Osteoblast (primary cell): ENCODE measurements around the gene FAM3D. TPM values are rescaled to one million over a fixed set of nuclear protein-coding genes. Genes with fewer than 3 reads are reported as not detected.
A peak's percentile ranks its signal among the peaks of the same experiment; 100 is the strongest.

Experiments used
- DNase-seq: peaks from one replicate; pipeline ENCODE4 v3.0.0; 2011; ENCODE audit warnings: low spot score, mixed read lengths; ENCODE audit not compliant: insufficient read length; ENCODE audit errors: missing footprints
- H2AFZ ChIP-seq: 2 replicates; pipeline ENCODE4 v1.6.0; 2011; ENCODE audit warnings: mild to moderate bottlenecking, low read length
- H3K27ac ChIP-seq: 2 replicates; pipeline ENCODE4 v1.5.1; 2011; ENCODE audit warnings: mild to moderate bottlenecking, low read depth, low read length, moderate library complexity
- H3K27me3 ChIP-seq: 2 replicates; pipeline ENCODE4 v1.6.0; 2012; ENCODE audit warnings: mild to moderate bottlenecking, control low read depth, inconsistent platforms, low read length, moderate library complexity; ENCODE audit not compliant: insufficient read depth
- H3K36me3 ChIP-seq: 2 replicates; pipeline ENCODE4 v1.5.1; 2011; ENCODE audit warnings: mild to moderate bottlenecking, low read length, control low read depth, moderate library complexity; ENCODE audit not compliant: insufficient read depth
- H3K4me1 ChIP-seq: 2 replicates; pipeline ENCODE4 v1.5.1; 2011; ENCODE audit warnings: mild to moderate bottlenecking, low read length, control low read depth, moderate library complexity; ENCODE audit not compliant: insufficient read depth
- H3K4me2 ChIP-seq: 2 replicates; pipeline ENCODE4 v1.6.0; 2011; ENCODE audit warnings: mild to moderate bottlenecking, low read length; ENCODE audit not compliant: insufficient read depth
- H3K4me3 ChIP-seq: fragments of 200-600 bp; sonication (generic); 3 replicates; pipeline ENCODE4 v1.5.1; 2012; ENCODE audit warnings: mild to moderate bottlenecking, low read length, inconsistent platforms; ENCODE audit not compliant: insufficient read depth
- H3K79me2 ChIP-seq: 2 replicates; pipeline ENCODE4 v1.6.0; 2012; ENCODE audit warnings: mild to moderate bottlenecking, low read length, control low read depth, inconsistent platforms; ENCODE audit not compliant: insufficient read depth
- H3K9me3 ChIP-seq: 2 replicates; pipeline ENCODE4 v1.5.1; 2011; ENCODE audit warnings: low read depth, low read length, control low read depth
- H4K20me1 ChIP-seq: 2 replicates; pipeline ENCODE4 v1.6.0; 2012; ENCODE audit warnings: mild to moderate bottlenecking, low read length, control low read depth; ENCODE audit not compliant: insufficient read depth
- total RNA-seq: library from RNA; depleted of rRNA; stranded (reverse); fragments of >200 nt; gene quantifications from 2 replicates; pipeline ENCODE4 v1.2.3, GENCODE V29; 2012
- TF ChIP-seq, protein P1 (sequence below): IDR thresholded peaks from 2 replicates; pipeline ENCODE4 v1.5.1; 2011; ENCODE audit warnings: mild to moderate bottlenecking, low read depth, low read length, moderate library complexity; ENCODE audit errors: extremely low read depth

Gene FAM3D
- total RNA-seq, 1 donor: not detected

DNA sequence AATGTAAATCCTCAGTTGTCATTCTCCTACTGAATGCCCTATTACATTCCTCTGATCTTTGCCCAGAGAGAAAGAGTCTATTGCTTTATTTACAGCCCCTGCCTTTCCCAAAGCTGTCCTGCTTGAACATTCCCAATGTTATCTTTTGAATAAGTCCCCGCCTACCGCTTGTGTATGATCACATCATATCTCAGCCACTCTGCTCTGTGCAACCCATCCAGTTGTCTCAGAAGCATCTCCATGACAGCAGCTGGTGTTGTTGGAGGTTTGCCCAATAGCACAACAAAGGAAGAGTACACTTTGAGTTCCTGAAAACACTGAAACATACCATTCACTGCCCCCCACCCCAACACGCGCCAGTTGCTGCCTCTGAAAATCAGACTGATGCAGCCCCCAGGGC is 22.0 kb upstream of the FAM3D start:
- H3K79me2 ChIP-seq: no peaks in the 10 kb centered on the region
- H3K4me3 ChIP-seq: no peak overlapping the region
- no peaks in the 10 kb centered on the region for H3K27me3 ChIP-seq
- DNase-seq: no peak
- no peak overlapping the region for H3K4me2 ChIP-seq
- H3K27ac ChIP-seq: no peak overlapping the region
- TF ChIP-seq, protein P1, sequence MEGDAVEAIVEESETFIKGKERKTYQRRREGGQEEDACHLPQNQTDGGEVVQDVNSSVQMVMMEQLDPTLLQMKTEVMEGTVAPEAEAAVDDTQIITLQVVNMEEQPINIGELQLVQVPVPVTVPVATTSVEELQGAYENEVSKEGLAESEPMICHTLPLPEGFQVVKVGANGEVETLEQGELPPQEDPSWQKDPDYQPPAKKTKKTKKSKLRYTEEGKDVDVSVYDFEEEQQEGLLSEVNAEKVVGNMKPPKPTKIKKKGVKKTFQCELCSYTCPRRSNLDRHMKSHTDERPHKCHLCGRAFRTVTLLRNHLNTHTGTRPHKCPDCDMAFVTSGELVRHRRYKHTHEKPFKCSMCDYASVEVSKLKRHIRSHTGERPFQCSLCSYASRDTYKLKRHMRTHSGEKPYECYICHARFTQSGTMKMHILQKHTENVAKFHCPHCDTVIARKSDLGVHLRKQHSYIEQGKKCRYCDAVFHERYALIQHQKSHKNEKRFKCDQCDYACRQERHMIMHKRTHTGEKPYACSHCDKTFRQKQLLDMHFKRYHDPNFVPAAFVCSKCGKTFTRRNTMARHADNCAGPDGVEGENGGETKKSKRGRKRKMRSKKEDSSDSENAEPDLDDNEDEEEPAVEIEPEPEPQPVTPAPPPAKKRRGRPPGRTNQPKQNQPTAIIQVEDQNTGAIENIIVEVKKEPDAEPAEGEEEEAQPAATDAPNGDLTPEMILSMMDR: no peak
- H2AFZ ChIP-seq: no peak overlapping the region
- peaks cover 4% of the 10 kb centered on the region for H3K9me3 ChIP-seq
- no peaks in the 10 kb centered on the region for H3K36me3 ChIP-seq
- no peaks in the 10 kb centered on the region for H3K4me1 ChIP-seq
- no peaks in the 10 kb centered on the region for H4K20me1 ChIP-seq

DNA sequence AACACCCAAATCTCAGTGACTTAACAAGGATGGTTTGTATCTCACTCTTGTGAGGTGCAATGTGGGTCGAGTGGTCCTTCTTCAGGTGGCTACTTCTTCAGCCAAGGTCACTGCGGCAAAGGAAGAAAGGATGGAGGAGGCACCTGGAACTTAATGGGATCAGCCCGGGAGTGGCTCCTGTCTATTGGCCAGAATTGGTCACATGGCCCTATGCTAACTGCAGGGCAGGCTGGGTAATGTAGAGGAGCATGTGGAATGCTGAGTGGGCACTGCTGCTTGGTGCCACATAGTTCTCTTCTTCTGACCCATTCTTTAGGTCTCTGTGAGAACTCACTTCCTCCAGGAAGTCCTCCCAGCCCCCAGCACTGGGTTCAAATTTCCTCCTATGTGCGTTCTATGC is 20.3 kb upstream of the FAM3D start:
- H3K36me3 ChIP-seq: no peaks in the 10 kb centered on the region
- H3K4me1 ChIP-seq: no peaks in the 10 kb centered on the region
- TF ChIP-seq, protein P1: no peak
- H3K27me3 ChIP-seq: no peaks in the 10 kb centered on the region
- H3K4me3 ChIP-seq: no peak overlapping the region
- no peak overlapping the region for H2AFZ ChIP-seq
- peaks cover 4% of the 10 kb centered on the region for H3K9me3 ChIP-seq
- DNase-seq: no peak
- H3K27ac ChIP-seq: no peak overlapping the region
- H3K79me2 ChIP-seq: no peaks in the 10 kb centered on the region
- no peaks in the 10 kb centered on the region for H4K20me1 ChIP-seq
- H3K4me2 ChIP-seq: no peak overlapping the region

DNA sequence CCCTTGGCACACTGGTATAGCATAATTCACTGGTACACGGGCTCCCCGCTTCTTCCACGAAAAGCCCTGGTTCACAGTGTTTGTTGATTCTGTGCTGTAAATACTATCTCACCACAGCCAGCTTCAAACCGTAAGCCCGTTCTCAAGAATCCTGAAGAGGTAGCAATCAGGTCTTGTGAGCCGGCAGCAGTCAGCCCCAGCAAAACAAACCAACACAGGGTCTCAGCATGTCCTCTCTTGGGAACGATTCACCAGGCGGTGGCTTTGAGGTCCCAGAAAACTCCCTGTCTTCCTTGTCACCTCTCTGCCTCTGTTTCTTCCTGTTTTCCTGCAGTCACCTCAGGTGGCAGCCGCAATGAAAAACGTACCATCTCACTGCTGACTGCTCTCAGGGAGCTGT is 19.1 kb upstream of the FAM3D start:
- H3K36me3 ChIP-seq: no peaks in the 10 kb centered on the region
- peaks cover 8% of the 10 kb centered on the region for H3K27me3 ChIP-seq

DNA sequence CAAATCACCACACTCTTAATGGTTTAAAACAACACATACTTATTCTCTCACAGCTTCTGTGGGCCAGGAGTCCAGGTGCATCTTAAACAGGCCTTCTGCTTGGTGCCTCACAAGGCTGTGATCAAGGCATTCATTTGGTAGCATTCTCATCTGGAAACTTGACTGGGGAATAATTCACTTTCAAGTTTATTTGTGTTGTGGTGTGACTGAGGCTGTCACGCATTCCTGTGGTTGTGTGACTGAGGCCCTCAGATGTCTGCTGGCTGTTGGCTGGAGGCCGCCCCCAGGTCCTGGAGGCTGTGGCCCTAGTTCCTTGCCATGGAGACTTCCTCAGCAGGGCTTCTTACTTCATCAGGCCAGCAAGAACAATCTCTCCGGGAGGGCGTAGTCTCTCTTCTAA is 16.9 kb upstream of the FAM3D start:
- Histone ChIP-seq H4K20me1 (no peaks in the 10 kb centered on the region), H2AFZ (no peak overlapping the region), H3K79me2 (no peaks in the 10 kb centered on the region), H3K27ac (no peak overlapping the region), H3K4me2 (no peak overlapping the region), H3K9me3 (no peaks in the 10 kb centered on the region), H3K4me1 (no peaks in the 10 kb centered on the region), H3K36me3 (no peaks in the 10 kb centered on the region), H3K27me3 (peaks cover 24% of the 10 kb centered on the region), H3K4me3 (no peak overlapping the region)
- TF ChIP-seq, protein P1: no peak
- DNase-seq: peak; percentile 44

More for the DNA sequence above, 19.1 kb upstream of the FAM3D start:
- Histone ChIP-seq H3K4me2 (no peak overlapping the region), H3K27ac (no peak overlapping the region), H3K79me2 (no peaks in the 10 kb centered on the region), H3K4me3 (no peak overlapping the region), H4K20me1 (no peaks in the 10 kb centered on the region), H2AFZ (no peak overlapping the region), H3K9me3 (peaks cover 4% of the 10 kb centered on the region), H3K4me1 (no peaks in the 10 kb centered on the region)
- TF ChIP-seq, protein P1: no peak
- DNase-seq: no peak
